ENCODE results near the gene MAP3K4.

The MAP3K4 gene

GRCh38 chr6:161166176-161166575, 174.6 kb downstream of the MAP3K4 start:
- no peak for TF ChIP-seq ZNF274 (IDR thresholded peaks at IDR 0.05; ENCODE audit: low read depth, low read length)
- H3K4me3 ChIP-seq (ENCODE audit: low read length) = no peak overlapping the region

- TF ChIP-seq ZNF274 (IDR thresholded peaks at IDR 0.05; ENCODE audit: low read depth, low read length) = no peak
- H3K4me3 ChIP-seq (ENCODE audit: low read length) = no peak overlapping the region
Measured at GRCh38 chr6:161166677-161167076, 175.1 kb downstream of the MAP3K4 start.

Measured in GM08714 (cell line).